Chondrocyte (in vitro differentiated cells): ENCODE data around the gene SYNGR3. TPM values are rescaled to one million over a fixed set of nuclear protein-coding genes. Genes with fewer than 3 reads are reported as not detected.
A peak's percentile ranks its signal among the peaks of the same experiment; 100 is the strongest.

Experiments
- DNase-seq: peaks from one replicate; pipeline ENCODE4 v3.0.0; 2021; ENCODE audit warnings: mixed read lengths, low spot score
- H3K27ac Mint-ChIP-seq: one replicate; pipeline ENCODE4 v1.8.0; 2021; ENCODE audit warnings: mild to moderate bottlenecking, moderate library complexity, mixed read lengths; ENCODE audit not compliant: unreplicated experiment
- H3K27me3 Mint-ChIP-seq: 2 replicates; pipeline ENCODE4 v1.8.0; 2021; ENCODE audit warnings: low read depth, mixed read lengths
- H3K36me3 Mint-ChIP-seq: 2 replicates; pipeline ENCODE4 v1.8.0; 2021; ENCODE audit warnings: low read depth, mixed read lengths
- H3K4me1 Mint-ChIP-seq: 2 replicates; pipeline ENCODE4 v1.8.0; 2021; ENCODE audit warnings: low read depth, mild to moderate bottlenecking, mixed read lengths
- H3K4me3 Mint-ChIP-seq: one replicate; pipeline ENCODE4 v1.8.0; 2021; ENCODE audit warnings: mild to moderate bottlenecking, moderate library complexity, mixed read lengths; ENCODE audit not compliant: unreplicated experiment
- H3K9me3 Mint-ChIP-seq: 2 replicates; pipeline ENCODE4 v1.8.0; 2021; ENCODE audit warnings: low read depth, mixed read lengths
- CTCF ChIP-seq: fragments of 200-600 bp; sonication (generic); IDR thresholded peaks from 2 replicates; pipeline ENCODE4 v1.5.0; 2021; ENCODE audit warnings: antibody characterized with exemption, mild to moderate bottlenecking, moderate library complexity
- total RNA-seq: library from RNA; stranded (reverse); gene quantifications from 3 replicates; pipeline ENCODE4 v1.2.1, GENCODE V29; 2021

SYNGR3 gene
- total RNA-seq, 1 donor from 2014 or later = 0.67 TPM

- H3K27ac Mint-ChIP-seq = no peak overlapping the region
- H3K27me3 Mint-ChIP-seq = no peaks in the 10 kb centered on the region
- H3K9me3 Mint-ChIP-seq = no peaks in the 10 kb centered on the region
- H3K4me1 Mint-ChIP-seq = peaks cover 38% of the 10 kb centered on the region
- peak; percentile 91 for DNase-seq
- no peak for TF ChIP-seq CTCF
- peaks cover 7% of the 10 kb centered on the region for H3K36me3 Mint-ChIP-seq
- H3K4me3 Mint-ChIP-seq = no peak overlapping the region
These were observed 21.4 kb upstream of the SYNGR3 start for GRCh38 chr16:1968146-1968953.

GRCh38 chr16:1971796-1972489 lies 17.8 kb upstream of the SYNGR3 start, which contains the start of gene TBL3:
TBL3 (plus strand) TSS chr16:1972053; CDS start chr16:1972165, 112 bp downstream.
- Mint-ChIP-seq H3K4me1 (peaks cover 24% of the 10 kb centered on the region), H3K27ac (peak within 1 kb of the TSS; percentile 97), H3K36me3 (peaks cover 10% of the 10 kb centered on the region), H3K27me3 (no peaks in the 10 kb centered on the region), H3K9me3 (no peaks in the 10 kb centered on the region), H3K4me3 (peak within 1 kb of the TSS; percentile 96)
- DNase-seq = peak; percentile 97
- no peak for TF ChIP-seq CTCF

- Mint-ChIP-seq H3K4me1 (peaks cover 24% of the 10 kb centered on the region), H3K4me3 (peak overlapping the region; percentile 96), H3K9me3 (no peaks in the 10 kb centered on the region), H3K36me3 (peaks cover 11% of the 10 kb centered on the region), H3K27me3 (no peaks in the 10 kb centered on the region), H3K27ac (no peak overlapping the region)
- no peak for DNase-seq
- TF ChIP-seq CTCF = no peak
These were observed 17.3 kb upstream of the SYNGR3 start for GRCh38 chr16:1972490-1972877.

- Mint-ChIP-seq H3K4me3 (peak overlapping the region; percentile 96), H3K9me3 (no peaks in the 10 kb centered on the region), H3K4me1 (peaks cover 24% of the 10 kb centered on the region), H3K27me3 (no peaks in the 10 kb centered on the region), H3K36me3 (peaks cover 14% of the 10 kb centered on the region), H3K27ac (peak overlapping the region; percentile 61)
- peak; percentile 85 for DNase-seq
- TF ChIP-seq CTCF = no peak
These were observed 16.2 kb upstream of the SYNGR3 start for GRCh38 chr16:1973461-1974156.
